Measurements from ENCODE around the gene FBLIM1. TPM values are rescaled to one million over a fixed set of nuclear protein-coding genes. Genes with fewer than 3 reads are reported as not detected.
A peak's percentile ranks its signal among the peaks of the same experiment; 100 is the strongest.

Gene FBLIM1
- total RNA-seq, 1 experiment from 2014 or later, result 64.7 TPM

- DNase-seq, result no peak
- Histone ChIP-seq H3K23ac (ENCODE audit: insufficient read length, low read depth, low read length) (no peak overlapping the region), H3K4me2 (ENCODE audit: insufficient read depth, insufficient read length, low read length) (no peak overlapping the region), H4K5ac (ENCODE audit: insufficient read length, low read depth, low read length) (no peak overlapping the region), H3K14ac (ENCODE audit: insufficient read depth, low read length) (no peak overlapping the region), H2BK120ac (ENCODE audit: low read depth, low read length, poor library complexity, severe bottlenecking) (no peak overlapping the region), H3K27ac (ENCODE audit: insufficient read length, low read depth, low read length) (no peak overlapping the region), H3T11ph (ENCODE audit: low read length) (no peak overlapping the region), H3K9me3 (ENCODE audit: control insufficient read depth, low read depth, low read length) (no peaks in the 10 kb centered on the region), H2BK15ac (ENCODE audit: low read depth, low read length) (no peak overlapping the region), H3K9ac (ENCODE audit: extremely low read depth, insufficient read length, low read length) (no peak overlapping the region), H4K91ac (ENCODE audit: insufficient read length, low read depth, low read length) (no peak overlapping the region), H3K56ac (ENCODE audit: insufficient read length, low read depth, low read length) (no peak overlapping the region), H2BK5ac (ENCODE audit: insufficient read length, low read length) (no peak overlapping the region), H3K79me2 (ENCODE audit: insufficient read depth, low read length) (no peaks in the 10 kb centered on the region), H3K18ac (ENCODE audit: insufficient read length, low read depth, low read length) (no peak overlapping the region), H3K4me1 (ENCODE audit: insufficient read depth, low read length) (peaks cover 5% of the 10 kb centered on the region; the same call in 1 of the 2 replicates), H3K27me3 (ENCODE audit: insufficient read depth, low read length) (no peaks in the 10 kb centered on the region), H3K23me2 (ENCODE audit: insufficient read length, low read depth, low read length, poor library complexity, severe bottlenecking) (no peaks in the 10 kb centered on the region), H2AFZ (ENCODE audit: low read length) (no peak overlapping the region), H2BK12ac (ENCODE audit: insufficient read length, low read depth, low read length) (no peak overlapping the region), H4K20me1 (ENCODE audit: control insufficient read depth, insufficient read depth, insufficient read length) (no peaks in the 10 kb centered on the region), H2AK5ac (ENCODE audit: insufficient read length, low read length) (no peak overlapping the region), H3K4ac (ENCODE audit: low read depth, low read length) (no peak overlapping the region), H2BK20ac (ENCODE audit: low read depth, low read length, poor library complexity, severe bottlenecking) (no peak overlapping the region), H4K8ac (replicated peaks; ENCODE audit: insufficient read length, low read depth, low read length) (no peak overlapping the region), H3K79me1 (ENCODE audit: insufficient read depth, low read depth, low read length, poor library complexity, severe bottlenecking) (no peaks in the 10 kb centered on the region)
- 0 out of 7 replicates have a peak overlapping the region, but pooled peaks of 1 of the 3 experiments have one; percentile 13 for H3K27ac Mint-ChIP-seq
- no peak for TF ChIP-seq CTCF (conservative IDR thresholded peaks at IDR 0.05)
- peaks cover 2% of the 10 kb centered on the region; the same call in 1 of the 2 replicates for H3K27me3 Mint-ChIP-seq (ENCODE audit: low read depth)
- H3K4me1 Mint-ChIP-seq, result peaks cover 20 to 21% of the 10 kb centered on the region in 2 experiments
- no peak overlapping the region for H3K4me3 Mint-ChIP-seq
- no peaks in the 10 kb centered on the region for H3K9me3 Mint-ChIP-seq
- no peaks in the 10 kb centered on the region for H3K36me3 Mint-ChIP-seq (ENCODE audit: insufficient read depth in 1 of 3, low read depth in 3 of 3)
- WGBS (ENCODE audit: extremely low coverage, insufficient read length, low lambda C conversion rate), result no CpG with 5 or more reads among the region's 17 CpGs
Observed at GRCh38 chr1:15802234-15802965, 43.8 kb downstream of the FBLIM1 start.
